Erythroblast (primary cell): ENCODE measurements around the gene EYA2.

Experiments used
- GATA1 ChIP-seq: IDR thresholded peaks from 2 replicates; pipeline ENCODE4 v1.6.1; 2011; ENCODE audit warnings: low read depth, mild to moderate bottlenecking, control low read depth, low read length, moderate library complexity
- POLR2A ChIP-seq: IDR thresholded peaks from 2 replicates; pipeline ENCODE4 v1.6.1; 2011; ENCODE audit warnings: mild to moderate bottlenecking, low read length

DNA sequence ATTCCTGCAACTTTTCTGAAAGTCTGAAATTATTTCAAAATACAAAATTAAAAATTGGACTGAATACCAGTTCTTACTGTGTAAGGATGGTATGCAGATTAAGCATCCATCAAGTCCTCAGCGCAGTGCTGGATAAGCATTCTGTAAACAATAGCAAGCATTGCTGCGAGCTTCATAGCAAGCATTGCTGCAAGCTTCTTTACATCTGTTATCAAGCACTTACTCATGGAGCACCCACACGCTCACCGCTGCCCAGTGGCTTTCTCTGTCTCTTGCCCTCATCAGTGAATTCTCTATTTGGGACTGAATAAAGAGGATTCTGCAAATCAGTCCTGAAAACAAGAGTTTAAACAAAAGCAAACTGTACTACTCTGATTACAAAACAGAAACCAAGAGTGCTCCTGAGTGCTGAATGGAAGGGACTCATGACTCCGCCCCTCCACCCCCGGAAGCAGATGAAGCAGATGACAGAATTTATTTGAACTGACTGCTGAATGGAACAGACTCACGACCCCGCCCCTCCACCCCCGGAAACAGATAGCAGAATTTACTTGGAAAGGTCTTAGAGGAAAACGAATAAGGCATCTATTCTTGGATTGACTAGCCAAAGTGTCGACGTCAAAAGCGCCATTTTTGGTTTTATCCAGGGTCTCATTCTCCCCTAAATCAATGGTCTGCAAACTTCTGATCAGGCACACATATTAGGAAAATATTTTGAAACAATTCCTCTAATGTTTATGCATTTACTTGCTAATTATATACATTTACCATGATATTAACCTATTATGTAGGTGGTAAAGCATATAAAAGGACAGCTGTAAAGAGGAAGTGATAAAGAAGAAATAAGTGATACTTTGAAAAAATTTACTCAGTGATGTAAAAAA is 22.1 kb upstream of the EYA2 start:
- TF ChIP-seq POLR2A (no peak), GATA1 (no peak)
